Measurements from ENCODE around the gene ATP6V1G2. TPM values are rescaled to one million over a fixed set of nuclear protein-coding genes. Genes with fewer than 3 reads are reported as not detected.

The ATP6V1G2 gene
- polyA plus RNA-seq, 1 donor (not counting 4 experiments of a cell fraction or from before 2014, with no cell fraction given): 1.3 TPM

DNA sequence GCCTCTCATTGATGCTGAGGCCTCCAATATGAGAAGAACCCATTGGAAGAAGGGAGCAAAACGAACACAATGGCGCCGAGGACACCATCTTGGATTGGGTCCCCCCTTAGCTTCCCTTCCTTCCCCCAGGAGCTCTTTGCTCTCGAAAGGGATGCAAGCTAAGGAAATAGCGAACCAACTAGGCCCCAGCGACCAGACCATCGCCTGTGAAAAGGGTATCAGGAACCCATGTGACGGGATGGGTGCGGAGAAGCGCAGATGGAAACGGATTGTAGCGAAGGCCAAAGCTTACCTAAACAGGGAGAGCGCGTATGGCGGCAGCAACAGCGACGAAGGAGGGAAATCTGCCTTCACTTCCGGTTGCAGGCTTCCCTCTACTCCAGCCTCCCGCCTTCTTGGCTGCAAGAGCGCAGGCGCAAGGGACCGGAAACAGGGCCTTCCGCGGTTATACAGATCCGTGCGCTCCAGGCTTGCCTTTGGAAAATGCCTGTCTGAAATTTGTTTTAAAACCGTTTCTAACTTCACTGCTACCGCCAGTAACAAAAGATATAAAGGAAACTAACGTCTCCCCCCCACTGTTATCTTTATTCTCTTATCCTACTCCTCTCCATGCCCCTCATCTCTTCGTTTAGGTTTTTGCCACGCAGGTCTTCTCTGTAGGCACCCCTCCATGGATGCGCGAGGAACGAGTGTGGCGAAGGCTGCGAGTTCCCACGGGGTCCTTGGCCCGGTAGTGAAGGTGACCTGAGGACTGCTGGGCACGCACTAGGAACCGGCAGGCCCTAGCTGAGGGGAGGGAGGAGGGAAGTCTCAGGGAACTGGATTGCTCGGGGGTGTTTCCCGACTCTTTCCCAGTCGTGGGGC lies 4.5 kb downstream of the ATP6V1G2 start, which contains the start of gene DDX39B:
Gene DDX39B (minus strand): TSS at position 346 of the 864 bp plus-strand sequence. CDS start 1,471 bp downstream, outside the sequence.
- DNase-seq (ENCODE audit: low read depth, low spot score) (peak; percentile 86), FAIRE-seq (no peak)
- Histone ChIP-seq H3K36me3 (ENCODE audit: control insufficient read depth in 2 of 2, extremely low read depth in 1 of 2, insufficient read depth in 2 of 2, low read length in 2 of 2) (peaks cover 9 to 27% of the 10 kb centered on the region in 2 experiments), H3K9me1 (ENCODE audit: control insufficient read depth, extremely low read depth, insufficient read depth, low read length) (no peaks in the 10 kb centered on the region), H3K9ac (ENCODE audit: control insufficient read depth, extremely low read depth, insufficient read depth, low read length) (peak within 1 kb of the TSS; percentile 96), H3K4me3 (ENCODE audit: control insufficient read depth in 2 of 3, extremely low read depth in 1 of 3, insufficient read depth in 2 of 3, low read depth in 1 of 3, low read length in 3 of 3) (peak within 1 kb of the TSS; percentile 75 to 97 (median 96)), H3K4me1 (ENCODE audit: control insufficient read depth, extremely low read depth, insufficient read depth, low read length) (peaks cover 31% of the 10 kb centered on the region), H3K4me2 (ENCODE audit: control insufficient read depth, extremely low read depth, insufficient read depth, low read depth, low read length) (peak within 1 kb of the TSS; percentile 98), H3K27ac (ENCODE audit: control insufficient read depth, insufficient read depth, low read length) (peak within 1 kb of the TSS; percentile 98), H3K27me3 (ENCODE audit: control insufficient read depth, extremely low read depth, insufficient read depth, low read length) (no peaks in the 10 kb centered on the region), H4K20me1 (ENCODE audit: control insufficient read depth, extremely low read depth, insufficient read depth, low read length) (peaks cover 29% of the 10 kb centered on the region), H3K9me3 (ENCODE audit: control insufficient read depth, low read depth, low read length) (no peaks in the 10 kb centered on the region), H2AFZ (ENCODE audit: control insufficient read depth, low read length) (peak within 1 kb of the TSS; percentile 91), H3K79me2 (ENCODE audit: control insufficient read depth, insufficient read depth, low read length) (peaks cover 50% of the 10 kb centered on the region)
- dilution Hi-C loops (cut with MboI; ENCODE audit: extremely low pct_ligation_motif_present, low sequenced_read_pairs): no loop called here
- TF ChIP-seq, protein P1, sequence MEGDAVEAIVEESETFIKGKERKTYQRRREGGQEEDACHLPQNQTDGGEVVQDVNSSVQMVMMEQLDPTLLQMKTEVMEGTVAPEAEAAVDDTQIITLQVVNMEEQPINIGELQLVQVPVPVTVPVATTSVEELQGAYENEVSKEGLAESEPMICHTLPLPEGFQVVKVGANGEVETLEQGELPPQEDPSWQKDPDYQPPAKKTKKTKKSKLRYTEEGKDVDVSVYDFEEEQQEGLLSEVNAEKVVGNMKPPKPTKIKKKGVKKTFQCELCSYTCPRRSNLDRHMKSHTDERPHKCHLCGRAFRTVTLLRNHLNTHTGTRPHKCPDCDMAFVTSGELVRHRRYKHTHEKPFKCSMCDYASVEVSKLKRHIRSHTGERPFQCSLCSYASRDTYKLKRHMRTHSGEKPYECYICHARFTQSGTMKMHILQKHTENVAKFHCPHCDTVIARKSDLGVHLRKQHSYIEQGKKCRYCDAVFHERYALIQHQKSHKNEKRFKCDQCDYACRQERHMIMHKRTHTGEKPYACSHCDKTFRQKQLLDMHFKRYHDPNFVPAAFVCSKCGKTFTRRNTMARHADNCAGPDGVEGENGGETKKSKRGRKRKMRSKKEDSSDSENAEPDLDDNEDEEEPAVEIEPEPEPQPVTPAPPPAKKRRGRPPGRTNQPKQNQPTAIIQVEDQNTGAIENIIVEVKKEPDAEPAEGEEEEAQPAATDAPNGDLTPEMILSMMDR (optimal IDR thresholded peaks at IDR 0.05 in 1 of 3, IDR thresholded peaks at IDR 0.05 in 1 of 3, conservative IDR thresholded peaks at IDR 0.05 in 1 of 3; ENCODE audit: extremely low read depth in 1 of 3, insufficient read depth in 2 of 3, low read length in 3 of 3): no peak
- TF ChIP-seq EZH2 (IDR thresholded peaks at IDR 0.05; ENCODE audit: low read length): no peak

DNA sequence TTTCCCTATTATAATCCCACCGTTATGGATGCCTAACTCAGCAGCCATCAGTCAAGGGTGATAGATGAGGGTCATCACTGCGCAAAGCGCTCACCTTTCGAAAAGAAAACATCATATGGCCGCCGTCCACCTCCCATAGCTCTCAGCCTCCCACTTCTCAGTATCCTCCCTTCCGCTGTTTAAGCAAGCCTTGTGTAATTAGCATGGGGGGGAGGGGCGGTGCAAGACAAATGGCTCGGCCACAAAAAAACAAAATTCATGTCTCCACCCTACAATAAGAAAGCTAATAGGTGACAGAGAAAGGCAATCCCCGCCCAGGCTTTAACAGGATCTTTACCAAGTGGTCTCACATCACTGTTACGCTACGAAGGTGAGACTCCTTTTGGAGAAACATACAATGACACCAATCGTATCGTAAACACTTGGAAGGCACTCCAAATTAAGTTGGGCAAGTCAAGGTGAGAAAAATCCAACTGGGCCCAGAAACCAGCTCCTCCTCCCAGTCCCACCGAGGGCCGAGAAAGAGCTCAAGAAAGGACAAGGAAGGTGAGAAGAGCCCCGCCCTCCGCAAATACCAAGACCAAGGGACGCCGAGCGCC lies 5.2 kb downstream of the ATP6V1G2 start:
- Histone ChIP-seq H3K4me2 (ENCODE audit: control insufficient read depth, extremely low read depth, insufficient read depth, low read depth, low read length) (peak overlapping the region; percentile 98), H3K9me1 (ENCODE audit: control insufficient read depth, extremely low read depth, insufficient read depth, low read length) (no peaks in the 10 kb centered on the region), H3K27ac (ENCODE audit: control insufficient read depth, insufficient read depth, low read length) (peak overlapping the region; percentile 98), H3K36me3 (ENCODE audit: control insufficient read depth in 2 of 2, extremely low read depth in 1 of 2, insufficient read depth in 2 of 2, low read length in 2 of 2) (peaks cover 14 to 35% of the 10 kb centered on the region in 2 experiments), H3K4me3 (ENCODE audit: control insufficient read depth in 2 of 3, extremely low read depth in 1 of 3, insufficient read depth in 2 of 3, low read depth in 1 of 3, low read length in 3 of 3) (peak overlapping the region; percentile 75 to 97 (median 96)), H4K20me1 (ENCODE audit: control insufficient read depth, extremely low read depth, insufficient read depth, low read length) (peaks cover 36% of the 10 kb centered on the region), H3K79me2 (ENCODE audit: control insufficient read depth, insufficient read depth, low read length) (peaks cover 57% of the 10 kb centered on the region), H3K9me3 (ENCODE audit: control insufficient read depth, low read depth, low read length) (no peaks in the 10 kb centered on the region), H3K27me3 (ENCODE audit: control insufficient read depth, extremely low read depth, insufficient read depth, low read length) (no peaks in the 10 kb centered on the region), H3K4me1 (ENCODE audit: control insufficient read depth, extremely low read depth, insufficient read depth, low read length) (peaks cover 28% of the 10 kb centered on the region), H3K9ac (ENCODE audit: control insufficient read depth, extremely low read depth, insufficient read depth, low read length) (peak overlapping the region; percentile 96), H2AFZ (ENCODE audit: control insufficient read depth, low read length) (no peak overlapping the region)
- dilution Hi-C loops (cut with MboI; ENCODE audit: extremely low pct_ligation_motif_present, low sequenced_read_pairs): no loop called here
- no peak for FAIRE-seq
- DNase-seq (ENCODE audit: low read depth, low spot score): no peak
- no peak for TF ChIP-seq EZH2 (IDR thresholded peaks at IDR 0.05; ENCODE audit: low read length)
- TF ChIP-seq, protein P1 (optimal IDR thresholded peaks at IDR 0.05 in 1 of 3, IDR thresholded peaks at IDR 0.05 in 1 of 3, conservative IDR thresholded peaks at IDR 0.05 in 1 of 3; ENCODE audit: extremely low read depth in 1 of 3, insufficient read depth in 2 of 3, low read length in 3 of 3): no peak
